Measurements from ENCODE around the gene U2AF2. TPM values are rescaled to one million over a fixed set of nuclear protein-coding genes. Genes with fewer than 3 reads are reported as not detected.
A peak's percentile ranks its signal among the peaks of the same experiment; 100 is the strongest.

Gene U2AF2
- total and polyA plus RNA-seq, 4 donors, result 109 to 181 (median 132) TPM

DNA sequence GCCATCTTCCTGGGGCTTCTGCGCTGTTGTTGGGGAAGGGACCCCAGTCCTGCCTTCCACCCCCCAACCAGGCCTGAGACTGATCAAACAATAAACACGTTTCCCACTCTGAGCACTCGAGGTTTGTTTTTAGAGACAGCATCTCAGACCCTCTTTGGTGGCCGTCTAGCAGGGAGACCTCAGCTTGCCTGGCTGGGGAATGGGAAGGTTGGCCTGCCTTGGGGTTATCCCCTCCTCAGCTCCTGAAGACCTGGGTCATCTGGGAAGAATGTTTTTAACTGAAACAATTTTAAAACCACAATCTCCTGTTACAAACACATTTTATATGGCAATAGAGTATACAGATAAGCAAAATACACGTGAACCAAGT is 9.3 kb upstream of the U2AF2 start:
- H3K4me1 ChIP-seq (ENCODE audit: control insufficient read depth in 5 of 5, insufficient read depth in 5 of 5, low read length in 5 of 5), result peaks cover 6 to 38% (median 20%) of the 10 kb centered on the region in 5 donors
- no peak overlapping the region for H3K27ac ChIP-seq (ENCODE audit: low read depth in 1 of 2, low read length in 1 of 2)

DNA sequence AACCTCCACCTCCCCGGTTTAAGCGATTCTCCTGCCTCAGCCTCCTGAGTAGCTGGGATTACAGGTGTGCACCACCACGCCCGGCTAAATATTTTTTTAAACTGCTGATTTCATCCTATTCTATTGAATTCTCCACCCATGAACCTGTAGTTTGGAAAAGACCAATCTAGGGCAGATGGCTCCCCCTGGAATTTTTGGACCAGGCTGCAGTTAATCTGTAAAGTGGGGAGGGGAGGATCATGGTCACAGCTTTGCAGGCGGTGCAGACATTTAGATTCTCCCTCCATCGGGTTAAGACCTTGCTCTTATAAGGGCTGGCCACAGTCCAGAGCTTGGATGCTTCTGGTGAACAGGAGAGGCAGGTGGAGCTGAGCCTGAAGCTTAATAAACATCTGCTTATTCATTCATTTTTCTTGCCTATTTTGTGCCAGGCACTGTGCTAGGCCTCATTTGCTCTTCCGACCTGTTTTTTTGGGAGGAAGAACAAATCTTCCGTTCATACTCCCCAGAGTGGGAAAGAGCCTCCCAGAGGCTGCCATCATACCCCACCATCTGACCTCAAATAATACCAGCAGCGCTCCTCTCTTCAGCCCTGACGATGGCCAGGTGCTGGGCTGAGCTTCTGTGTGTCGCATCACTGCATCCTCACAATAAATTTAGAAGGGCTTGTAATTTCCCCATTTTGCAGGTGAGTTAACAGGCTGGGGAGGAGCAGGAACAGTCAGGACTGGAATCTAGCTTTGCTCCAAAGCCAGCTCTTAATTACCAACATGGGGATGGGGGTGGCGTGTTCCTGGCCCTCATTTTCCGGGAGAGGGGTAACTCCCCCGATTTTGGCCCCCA is 7.7 kb upstream of the U2AF2 start:
- Histone ChIP-seq H3K4me1 (ENCODE audit: control insufficient read depth in 5 of 5, insufficient read depth in 5 of 5, low read length in 5 of 5) (peaks cover 4 to 36% (median 20%) of the 10 kb centered on the region in 5 donors), H3K9me3 (ENCODE audit: control insufficient read depth in 4 of 4, insufficient read depth in 3 of 4, low read length in 3 of 4) (no peaks in the 10 kb centered on the region), H3K9ac (ENCODE audit: insufficient read depth in 1 of 2, low read length in 2 of 2) (peak overlapping the region in 1 of 2 donors; percentile 60), H3K27me3 (ENCODE audit: control insufficient read depth in 3 of 3, insufficient read depth in 3 of 3, low read length in 2 of 3) (no peaks in the 10 kb centered on the region), H3K27ac (ENCODE audit: low read depth in 1 of 2, low read length in 1 of 2) (peak overlapping the region in 1 of 2 donors; percentile 77), H3K36me3 (ENCODE audit: control insufficient read depth in 4 of 4, insufficient read depth in 4 of 4, low read length in 4 of 4) (peaks cover 0 to 13% (median 3%) of the 10 kb centered on the region in 4 donors), H3K4me3 (peak overlapping the region; percentile 69)
- DNase-seq (no peak), ATAC-seq (ENCODE audit: insufficient read depth, low FRiP score) (no peak)
- WGBS, 2 donors, result 49 to 54% methylated on average over 14 of the region's 14 CpGs
- TF ChIP-seq, protein P1, sequence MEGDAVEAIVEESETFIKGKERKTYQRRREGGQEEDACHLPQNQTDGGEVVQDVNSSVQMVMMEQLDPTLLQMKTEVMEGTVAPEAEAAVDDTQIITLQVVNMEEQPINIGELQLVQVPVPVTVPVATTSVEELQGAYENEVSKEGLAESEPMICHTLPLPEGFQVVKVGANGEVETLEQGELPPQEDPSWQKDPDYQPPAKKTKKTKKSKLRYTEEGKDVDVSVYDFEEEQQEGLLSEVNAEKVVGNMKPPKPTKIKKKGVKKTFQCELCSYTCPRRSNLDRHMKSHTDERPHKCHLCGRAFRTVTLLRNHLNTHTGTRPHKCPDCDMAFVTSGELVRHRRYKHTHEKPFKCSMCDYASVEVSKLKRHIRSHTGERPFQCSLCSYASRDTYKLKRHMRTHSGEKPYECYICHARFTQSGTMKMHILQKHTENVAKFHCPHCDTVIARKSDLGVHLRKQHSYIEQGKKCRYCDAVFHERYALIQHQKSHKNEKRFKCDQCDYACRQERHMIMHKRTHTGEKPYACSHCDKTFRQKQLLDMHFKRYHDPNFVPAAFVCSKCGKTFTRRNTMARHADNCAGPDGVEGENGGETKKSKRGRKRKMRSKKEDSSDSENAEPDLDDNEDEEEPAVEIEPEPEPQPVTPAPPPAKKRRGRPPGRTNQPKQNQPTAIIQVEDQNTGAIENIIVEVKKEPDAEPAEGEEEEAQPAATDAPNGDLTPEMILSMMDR (IDR thresholded peaks at IDR 0.05; ENCODE audit: control extremely low read depth, extremely low read depth), result no peak

More for the DNA sequence above, 9.3 kb upstream of the U2AF2 start:
- peaks cover 0 to 12% (median 3%) of the 10 kb centered on the region in 4 donors for H3K36me3 ChIP-seq (ENCODE audit: control insufficient read depth in 4 of 4, insufficient read depth in 4 of 4, low read length in 4 of 4)
- no peak overlapping the region for H3K4me3 ChIP-seq
- WGBS, 2 donors, result 68 to 88% methylated on average over 5 of the region's 5 CpGs
- no peaks in the 10 kb centered on the region for H3K9me3 ChIP-seq (ENCODE audit: control insufficient read depth in 4 of 4, insufficient read depth in 3 of 4, low read length in 3 of 4)
- DNase-seq (no peak), ATAC-seq (ENCODE audit: insufficient read depth, low FRiP score) (no peak)
- H3K9ac ChIP-seq (ENCODE audit: insufficient read depth in 1 of 2, low read length in 2 of 2), result no peak overlapping the region
- TF ChIP-seq, protein P1 (IDR thresholded peaks at IDR 0.05; ENCODE audit: control extremely low read depth, extremely low read depth), result no peak
- H3K27me3 ChIP-seq (ENCODE audit: control insufficient read depth in 3 of 3, insufficient read depth in 3 of 3, low read length in 2 of 3), result no peaks in the 10 kb centered on the region

DNA sequence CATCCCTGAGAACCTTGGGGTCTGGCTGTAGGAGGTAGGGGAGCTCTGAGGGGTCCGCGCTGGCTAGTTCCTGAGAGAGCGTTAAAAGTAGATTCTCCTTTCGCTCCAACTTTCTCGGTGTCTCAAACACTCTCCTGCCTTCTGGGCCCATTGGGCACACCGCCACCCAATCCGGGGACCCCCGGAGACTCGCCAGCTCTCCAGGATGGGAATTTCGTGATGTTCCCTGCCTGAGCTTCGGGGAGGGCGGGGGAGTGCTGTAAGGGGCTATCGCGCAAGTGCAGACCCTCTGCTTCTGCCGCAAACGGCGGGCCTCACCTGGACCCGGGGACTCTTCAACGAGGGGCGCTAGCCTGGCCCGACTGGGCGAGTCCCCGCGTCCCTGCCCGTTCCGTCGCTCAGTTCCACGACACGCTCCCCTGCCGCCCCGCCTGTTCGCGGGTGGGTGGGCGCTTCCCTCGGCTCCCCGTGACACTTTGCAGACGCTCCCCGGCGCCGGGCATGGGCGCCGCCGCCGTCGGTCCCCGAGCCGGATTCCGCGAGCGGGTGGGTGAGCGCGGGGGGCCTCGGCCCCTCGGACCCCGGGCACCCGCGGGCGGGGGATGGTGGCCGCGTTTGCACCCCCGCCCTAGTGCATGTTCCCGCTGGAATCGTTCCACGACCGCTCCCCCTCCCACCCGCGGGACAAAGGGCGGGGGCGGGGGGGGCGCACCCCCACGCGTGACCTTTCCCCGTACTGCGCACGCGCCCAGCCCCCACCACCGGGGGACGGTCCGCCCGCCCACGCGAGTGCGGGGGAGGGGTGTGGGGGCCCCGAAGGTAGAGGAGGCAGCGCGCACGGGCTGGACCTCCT is 6.9 kb upstream of the U2AF2 start, which contains the start of gene CCDC106:
Gene CCDC106 (plus strand): TSS at position 481 of the 853 bp plus-strand sequence. CDS start 835 bp downstream, outside the sequence.
- TF ChIP-seq, protein P1 (IDR thresholded peaks at IDR 0.05; ENCODE audit: control extremely low read depth, extremely low read depth), result no peak
- peaks cover 0 to 29% (median 15%) of the 10 kb centered on the region in 5 donors for H3K4me1 ChIP-seq (ENCODE audit: control insufficient read depth in 5 of 5, insufficient read depth in 5 of 5, low read length in 5 of 5)
- peak within 1 kb of the TSS in 1 of 2 donors; percentile 65 for H3K9ac ChIP-seq (ENCODE audit: insufficient read depth in 1 of 2, low read length in 2 of 2)
- WGBS, 2 donors, result 1 to 2% methylated on average over 60 to 87 of the region's 87 CpGs
- H3K27me3 ChIP-seq (ENCODE audit: control insufficient read depth in 3 of 3, insufficient read depth in 3 of 3, low read length in 2 of 3), result no peaks in the 10 kb centered on the region
- H3K9me3 ChIP-seq (ENCODE audit: control insufficient read depth in 4 of 4, insufficient read depth in 3 of 4, low read length in 3 of 4), result no peaks in the 10 kb centered on the region
- peak; percentile 60 for ATAC-seq (ENCODE audit: insufficient read depth, low FRiP score)
- H3K4me3 ChIP-seq, result peak within 1 kb of the TSS; percentile 69
- peak within 1 kb of the TSS; percentile 77 to 80 for H3K27ac ChIP-seq (ENCODE audit: low read depth in 1 of 2, low read length in 1 of 2)
- DNase-seq, result peak; percentile 87 to 90 (median 88)
- peaks cover 0 to 16% (median 3%) of the 10 kb centered on the region in 4 donors for H3K36me3 ChIP-seq (ENCODE audit: control insufficient read depth in 4 of 4, insufficient read depth in 4 of 4, low read length in 4 of 4)
